ENCODE measurements around the gene FANCC.

FANCC gene

DNA sequence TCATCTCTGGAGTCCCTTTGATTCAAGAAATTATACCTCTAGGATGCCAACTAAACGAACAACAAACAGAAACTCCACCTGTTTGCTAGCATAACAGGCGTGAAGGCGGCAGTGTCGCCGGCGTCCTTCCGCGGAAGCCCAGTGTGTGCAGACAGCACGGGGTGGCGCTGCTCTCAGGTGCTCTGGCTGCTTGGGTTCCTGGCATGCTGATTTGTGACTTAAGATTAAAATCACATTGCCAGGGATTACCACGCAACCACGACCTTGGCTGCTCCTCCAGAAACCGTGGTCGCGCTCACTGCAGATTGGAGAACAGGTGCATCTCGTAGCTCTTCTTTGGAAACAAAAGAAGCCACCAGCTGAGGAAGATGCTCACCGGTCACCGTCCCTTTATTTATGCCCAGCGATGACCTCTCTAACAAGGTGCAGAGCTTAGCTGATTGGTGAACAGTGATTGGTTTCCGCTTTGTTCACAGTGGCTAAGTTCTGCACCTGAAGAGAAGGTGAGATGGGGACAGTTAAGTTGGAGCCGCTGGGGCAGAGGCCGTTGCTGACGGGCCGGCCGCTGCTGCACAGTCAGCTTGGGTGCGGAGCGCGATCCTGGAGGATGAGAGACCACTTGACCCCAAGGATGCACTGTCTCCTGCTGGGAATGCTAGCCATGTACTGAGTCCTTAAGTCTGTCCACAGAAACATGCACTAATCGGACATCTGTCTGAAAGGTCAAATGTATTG lies 232.3 kb downstream of the FANCC start:
- no peak for DNase-seq (ENCODE audit: low spot score)

DNA sequence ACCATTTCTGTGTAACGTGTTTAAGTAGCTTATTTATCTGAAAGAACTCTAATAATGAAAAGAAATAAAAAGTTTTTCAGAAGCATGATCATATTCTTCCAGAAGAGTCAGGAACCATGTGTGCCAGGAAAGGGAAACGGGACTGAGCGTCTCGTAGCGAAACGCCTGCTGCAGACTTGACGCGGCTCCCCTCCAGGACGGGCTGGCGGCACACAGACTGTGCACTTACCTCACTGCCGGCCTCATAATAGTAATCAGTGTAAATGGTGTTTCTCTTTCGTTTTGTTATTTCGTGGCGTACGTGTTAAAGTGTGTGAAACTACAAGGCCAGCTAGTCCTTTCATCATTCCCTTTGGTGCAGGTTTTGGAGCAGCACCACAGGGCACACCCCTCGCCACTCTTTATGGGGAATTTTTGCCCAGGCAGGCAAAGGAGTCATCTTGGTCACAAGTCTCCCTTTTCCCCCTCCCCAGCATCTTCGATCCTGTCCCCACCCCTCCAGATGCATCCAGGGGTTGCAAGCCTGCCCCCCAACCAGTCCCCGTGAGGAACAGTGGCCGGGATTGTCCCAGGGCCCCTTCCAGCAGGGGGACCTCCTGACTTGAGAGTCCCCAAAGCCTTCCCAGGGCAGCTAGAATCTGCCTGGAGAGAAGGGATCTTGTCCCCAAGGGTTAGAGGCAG lies 233.1 kb downstream of the FANCC start:
- no peak for DNase-seq (ENCODE audit: low spot score)

DNA sequence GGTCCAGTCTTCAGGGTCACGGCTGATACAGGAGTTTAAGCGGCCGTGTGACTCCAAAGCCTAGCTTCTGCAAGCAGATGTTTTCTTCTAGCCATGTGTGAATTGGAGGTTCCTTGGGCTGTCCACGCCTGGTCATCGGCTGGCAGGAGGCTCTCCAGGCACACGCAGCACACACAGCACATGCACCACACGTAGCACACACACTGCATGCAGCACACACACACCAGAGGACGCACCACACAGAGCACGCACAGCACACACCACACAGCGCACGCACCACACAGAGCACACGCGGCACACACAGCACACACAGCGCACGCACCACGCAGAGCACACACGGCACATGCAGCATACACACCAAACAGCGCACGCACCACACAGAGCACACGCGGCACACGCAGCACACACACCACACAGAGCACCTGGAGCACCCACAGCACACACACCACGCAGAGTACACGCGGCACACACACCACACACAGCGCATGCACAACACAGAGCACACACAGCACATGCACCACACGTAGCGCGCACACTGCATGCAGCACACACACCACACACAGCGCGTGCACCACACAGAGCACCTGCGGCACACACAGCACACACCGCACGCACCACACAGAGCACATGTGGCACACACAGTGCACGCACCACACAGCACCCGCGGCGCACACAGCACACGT lies 234.3 kb downstream of the FANCC start:
- no peak for DNase-seq (ENCODE audit: low spot score)

DNA sequence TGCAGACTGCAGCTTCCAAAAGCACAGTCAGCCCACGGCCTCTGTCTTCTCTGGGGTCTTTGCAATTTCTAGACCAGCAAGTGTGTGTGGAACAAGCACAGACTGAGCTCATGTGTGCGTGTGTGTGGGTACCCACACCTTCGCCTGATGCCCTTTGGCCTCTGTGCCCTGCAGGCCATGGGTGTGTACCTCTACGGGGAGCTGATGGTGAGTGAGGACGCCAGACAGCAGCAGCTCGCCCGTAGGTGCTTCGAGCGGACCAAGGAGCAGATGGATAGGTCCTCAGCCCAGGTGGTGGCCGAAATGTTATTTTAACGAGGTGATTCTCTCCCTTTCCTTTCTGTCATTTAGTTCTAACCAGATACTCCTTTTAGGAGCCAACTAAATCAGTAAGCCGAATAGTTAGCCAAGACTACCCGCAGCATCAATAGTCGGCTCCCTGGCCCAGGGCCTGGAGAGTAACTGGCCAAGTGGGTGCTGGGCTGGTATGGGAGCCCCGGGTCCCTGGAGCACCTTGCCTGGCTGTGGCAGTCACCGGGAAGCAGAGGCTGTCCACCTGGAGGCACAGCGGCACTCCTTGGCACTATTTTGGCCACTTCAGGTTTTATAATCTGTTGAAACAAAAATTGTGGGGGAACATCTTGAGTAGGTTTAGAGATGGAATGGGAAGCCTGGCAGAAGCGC lies 235.0 kb downstream of the FANCC start:
- DNase-seq (ENCODE audit: low spot score) = no peak

DNA sequence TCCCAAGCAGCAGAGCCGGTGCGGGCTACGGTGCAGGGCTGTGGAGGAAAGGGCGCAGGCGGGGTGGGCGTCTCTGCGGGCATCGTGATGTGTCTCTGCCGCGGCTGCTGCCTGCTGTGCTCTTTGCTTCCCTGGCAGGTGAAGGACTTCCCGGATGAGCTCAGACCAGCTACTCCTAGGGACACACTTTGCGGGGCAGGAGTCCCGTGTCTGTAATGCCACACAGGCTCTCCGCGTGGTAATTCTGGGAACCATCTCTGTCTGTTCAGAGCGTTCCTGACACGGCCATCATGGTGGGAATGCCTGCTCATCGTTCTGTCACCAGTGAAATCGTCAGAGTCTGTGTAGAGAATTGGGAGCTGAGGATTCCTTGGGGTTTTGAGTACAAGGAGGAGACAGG lies 235.5 kb downstream of the FANCC start:
- no peak for DNase-seq (ENCODE audit: low spot score)

DNA sequence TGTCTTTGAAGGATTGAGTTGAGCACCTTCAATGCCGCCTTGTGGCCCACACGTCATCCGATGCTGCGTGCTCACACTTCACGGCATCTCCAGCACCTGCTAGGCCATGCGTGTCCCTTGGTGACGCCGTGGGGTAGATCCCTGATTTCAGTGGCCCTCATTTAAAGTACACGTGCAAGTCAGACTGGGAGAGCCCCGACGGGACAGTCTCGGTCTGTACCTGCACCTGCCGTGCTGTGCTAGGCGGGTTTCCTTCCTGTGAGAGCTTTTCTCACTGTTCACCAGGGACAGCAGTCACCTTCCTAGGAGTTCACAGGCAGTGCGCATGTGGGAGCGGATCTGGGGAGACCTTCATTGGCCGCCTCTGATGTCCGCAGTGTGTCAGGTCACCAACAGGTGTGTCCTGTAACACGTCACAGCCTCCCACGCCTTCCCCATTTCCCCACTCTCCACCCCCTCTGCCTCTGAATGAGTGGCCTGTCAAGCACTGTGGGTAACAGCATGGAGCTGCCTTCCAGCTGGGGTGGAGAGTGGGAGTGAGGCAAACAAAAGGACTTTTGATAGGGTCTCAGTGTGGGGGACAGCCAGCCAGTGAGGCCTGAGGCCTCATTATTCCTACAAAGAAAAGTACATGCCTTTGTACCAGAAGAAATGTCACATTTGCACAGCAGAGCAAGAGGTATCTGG lies 236.4 kb downstream of the FANCC start:
- DNase-seq (ENCODE audit: low spot score) = no peak

DNA sequence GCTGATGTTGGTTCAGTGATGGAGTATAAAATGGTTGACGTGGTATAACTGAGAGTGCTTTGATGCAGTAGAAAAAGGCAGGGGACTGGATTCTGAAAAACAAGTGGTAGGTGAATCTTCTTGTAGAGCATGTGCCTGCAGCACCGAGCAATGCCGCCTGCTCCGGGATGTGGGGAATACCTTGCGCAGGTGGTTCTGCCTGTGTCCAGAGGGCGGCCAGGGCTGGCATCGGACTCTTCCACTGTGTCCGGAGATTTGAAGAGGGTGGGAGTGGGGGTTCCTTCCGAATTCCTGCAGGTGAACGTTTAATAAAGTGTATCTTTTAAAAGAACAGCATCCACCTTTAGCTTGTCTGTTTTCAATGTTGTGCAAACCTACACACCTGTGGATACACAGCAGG lies 238.0 kb downstream of the FANCC start:
- no peak for DNase-seq (ENCODE audit: low spot score)

DNA sequence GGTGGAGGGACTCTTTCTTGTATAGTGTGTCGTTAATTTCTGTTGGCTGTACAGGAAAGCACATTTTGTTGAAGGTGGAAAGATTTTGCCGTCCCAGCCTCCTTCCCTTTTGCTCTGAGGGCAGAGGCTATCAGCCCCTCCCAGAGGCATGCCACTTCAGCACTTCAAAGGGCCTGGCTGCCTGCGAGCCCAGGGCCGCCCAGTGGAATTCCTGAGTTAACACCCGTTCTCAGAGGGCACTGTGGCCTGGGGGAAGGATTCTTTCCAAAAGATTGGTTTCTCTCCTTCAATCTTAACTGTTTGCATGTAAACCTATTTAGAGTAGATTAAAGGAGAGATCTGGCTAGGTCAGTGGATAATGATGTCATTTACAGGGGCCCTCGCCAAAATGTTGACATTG lies 238.6 kb downstream of the FANCC start:
- DNase-seq (ENCODE audit: low spot score) = no peak

DNA sequence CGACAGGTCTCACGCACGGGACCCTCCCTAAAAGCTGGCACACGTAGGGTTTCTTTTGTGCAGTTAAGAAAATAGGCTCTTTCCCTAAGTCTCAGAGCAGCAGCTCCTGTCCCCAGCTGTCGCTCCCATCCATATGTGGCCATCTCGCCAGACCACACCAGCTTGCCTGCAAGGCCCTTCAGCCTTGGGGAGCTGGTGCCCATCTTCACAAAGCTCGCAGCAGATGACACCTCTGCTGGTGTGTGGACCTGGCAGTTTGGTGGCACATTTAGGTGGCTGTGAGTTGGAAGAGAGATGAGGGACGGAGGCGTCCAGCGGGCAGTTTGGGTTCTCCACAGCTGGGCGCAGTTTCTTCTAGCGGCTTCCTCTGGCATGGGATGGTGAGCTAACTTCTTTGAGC lies 239.0 kb downstream of the FANCC start:
- DNase-seq (ENCODE audit: low spot score) = no peak

DNA sequence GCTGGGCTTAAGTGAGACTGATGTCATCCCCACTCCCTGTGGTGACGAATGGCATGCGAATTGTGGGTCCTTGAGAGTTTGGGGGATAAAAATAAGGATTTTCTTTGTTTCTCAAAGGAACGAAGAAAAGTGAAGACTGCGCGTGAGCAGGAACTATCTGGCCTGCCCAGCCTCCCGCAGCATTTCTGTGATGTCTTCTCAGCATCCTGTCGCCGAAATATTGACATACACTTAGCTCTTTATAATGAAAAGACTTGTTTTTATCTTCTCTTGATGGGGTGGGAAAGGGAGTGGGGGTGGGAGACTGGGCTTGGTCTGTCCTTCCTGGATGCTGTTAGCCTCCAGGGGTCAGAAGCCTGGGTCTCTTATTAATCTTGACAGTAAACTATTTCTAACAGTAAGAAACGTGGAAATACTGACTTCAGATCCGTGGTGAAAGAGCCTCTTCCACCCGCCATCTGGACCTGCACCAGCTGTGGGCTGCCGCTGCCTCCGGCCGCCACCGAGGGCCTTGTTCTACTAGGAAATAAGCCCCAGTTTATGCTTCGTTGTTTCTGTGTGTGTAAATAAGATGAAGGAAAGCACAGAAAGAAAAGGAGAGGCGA lies 239.6 kb downstream of the FANCC start:
- DNase-seq (ENCODE audit: low spot score) = no peak

DNA sequence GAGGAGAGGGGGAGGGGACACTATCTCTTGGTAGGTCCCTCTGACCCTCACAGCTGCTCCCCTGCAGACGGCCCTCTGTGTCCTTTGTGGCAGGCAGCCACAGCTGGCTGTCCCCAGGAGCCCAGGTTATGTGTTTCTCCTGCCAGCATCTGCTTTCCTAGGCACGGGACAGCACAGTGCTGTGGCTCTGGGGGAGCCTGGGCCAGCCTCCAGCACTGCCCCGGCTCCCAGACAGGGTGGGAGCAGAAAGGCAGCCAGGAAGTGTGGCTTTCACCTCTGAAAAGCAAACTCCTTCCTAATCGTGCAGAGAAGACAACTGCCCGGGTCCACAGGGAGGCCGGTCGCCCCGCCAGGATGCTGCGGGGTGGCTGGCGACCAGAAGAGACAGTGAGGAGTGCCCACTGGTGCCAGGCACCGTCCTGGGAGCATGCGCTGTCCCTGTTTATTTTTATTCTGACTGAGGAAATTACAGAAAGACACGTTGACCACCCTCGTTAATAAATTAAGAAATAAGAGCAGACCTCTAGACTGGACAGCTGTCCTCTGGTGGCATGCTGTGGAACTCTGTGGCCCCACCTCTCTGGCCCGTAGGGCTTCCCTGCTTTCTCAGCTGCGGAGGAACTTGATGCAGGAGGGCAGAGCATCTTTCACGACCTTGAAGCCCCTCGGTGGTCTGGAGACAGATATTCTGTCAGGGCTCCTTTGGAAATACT lies 240.3 kb downstream of the FANCC start:
- DNase-seq (ENCODE audit: low spot score) = no peak

DNA sequence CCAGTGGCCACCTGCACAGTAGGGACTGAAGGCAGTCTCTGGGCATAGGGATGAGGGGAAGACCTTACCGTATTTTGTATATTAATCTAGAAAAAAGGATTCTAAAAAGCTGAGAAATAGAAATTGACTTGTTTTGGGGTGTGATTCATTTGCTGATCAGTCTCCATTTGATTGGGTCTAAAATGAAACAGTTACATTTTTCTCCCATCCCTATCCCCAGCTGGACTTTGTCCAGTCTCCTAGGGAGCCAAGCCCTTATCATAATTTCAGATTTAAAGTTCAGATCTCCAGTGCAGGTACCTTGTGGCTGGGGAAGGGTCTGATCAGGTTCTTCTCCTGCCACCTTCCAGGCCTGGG lies 240.8 kb downstream of the FANCC start:
- DNase-seq (ENCODE audit: low spot score) = no peak

DNA sequence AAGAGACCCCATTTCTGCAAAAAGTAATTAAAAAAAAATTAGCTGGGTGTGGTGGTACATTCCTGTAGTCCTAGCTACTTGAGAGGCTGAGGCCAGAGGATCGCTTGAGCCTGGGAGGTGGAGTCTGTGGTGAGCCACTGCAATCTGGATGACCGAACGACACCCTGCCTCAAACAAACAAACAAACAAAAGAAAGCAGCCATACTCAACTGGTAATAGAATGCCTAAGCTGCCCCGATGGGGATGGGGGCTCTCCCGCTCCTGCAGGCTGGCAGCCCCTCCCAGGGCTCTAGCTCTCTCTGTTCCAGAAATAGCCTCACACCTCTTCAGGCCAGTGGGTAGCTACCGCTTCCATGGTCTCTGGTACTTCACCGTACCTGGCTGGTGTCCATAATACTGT lies 241.8 kb downstream of the FANCC start:
- no peak for DNase-seq (ENCODE audit: low spot score)

DNA sequence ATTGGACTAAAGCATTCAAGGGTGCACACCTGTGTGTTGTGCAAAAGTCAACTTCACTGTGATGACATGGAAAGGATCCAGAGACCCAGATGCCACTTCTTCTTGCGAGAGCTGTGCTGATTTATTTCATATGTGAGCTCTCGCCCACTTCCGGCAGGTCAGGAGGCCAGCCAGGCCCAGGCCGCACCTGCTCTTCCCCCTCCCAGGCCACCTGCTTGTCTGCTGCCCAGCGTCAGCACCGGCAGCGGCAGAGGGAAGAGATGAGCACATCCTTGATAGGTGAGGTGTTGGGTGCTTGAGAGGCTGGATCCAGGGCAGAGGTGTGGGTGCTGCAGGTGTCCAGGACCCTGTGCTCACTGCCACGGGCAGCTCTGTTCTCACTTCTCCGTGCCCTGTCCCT lies 242.9 kb downstream of the FANCC start:
- no peak for DNase-seq (ENCODE audit: low spot score)

DNA sequence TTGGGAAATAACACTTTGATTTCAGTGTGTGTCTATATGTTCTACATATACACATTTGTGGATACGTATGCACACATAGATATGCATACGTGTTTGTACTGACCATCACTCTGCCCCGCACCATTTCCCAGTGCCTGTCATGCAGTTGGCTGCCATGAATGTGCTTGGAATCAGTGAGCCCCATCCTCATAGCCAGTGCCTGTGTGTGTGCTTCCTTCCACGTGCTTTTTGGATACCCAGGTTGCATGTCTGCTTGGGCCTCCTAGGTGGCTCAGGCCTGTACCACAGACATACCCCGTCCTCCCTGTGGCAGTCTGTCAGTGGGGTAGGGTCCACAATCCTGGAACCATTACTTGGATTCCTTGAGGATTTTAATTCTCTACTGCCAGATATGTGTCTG lies 243.6 kb downstream of the FANCC start:
- no peak for DNase-seq (ENCODE audit: low spot score)

DNA sequence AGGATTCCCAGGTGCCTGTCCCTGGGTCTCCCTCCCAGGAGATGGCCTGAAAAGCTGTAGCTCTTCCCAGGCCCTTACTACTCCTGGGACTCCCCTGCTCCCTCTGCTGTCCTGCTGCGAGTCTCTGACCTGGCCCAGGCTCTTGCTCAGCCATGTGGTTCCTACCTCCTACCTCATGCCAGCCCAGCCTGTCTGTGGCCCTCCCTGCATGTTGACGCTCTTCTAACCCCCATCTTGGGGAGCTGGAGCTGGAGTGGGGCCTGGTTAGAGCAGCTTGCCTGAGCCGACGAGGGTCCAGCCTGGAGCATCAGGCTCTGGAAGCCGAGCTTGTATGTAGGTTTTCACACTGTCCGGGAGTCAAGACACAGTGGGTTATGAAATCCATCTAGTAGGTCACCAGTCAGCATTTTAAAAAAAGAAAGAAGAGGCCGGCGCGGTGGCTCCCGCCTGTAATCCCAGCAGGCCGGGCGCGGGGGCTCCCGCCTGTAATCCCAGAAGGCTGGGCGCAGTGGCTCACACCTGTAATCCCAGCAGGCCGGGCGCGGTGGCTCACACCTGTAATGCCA lies 244.4 kb downstream of the FANCC start:
- no peak for DNase-seq (ENCODE audit: low spot score)

DNA sequence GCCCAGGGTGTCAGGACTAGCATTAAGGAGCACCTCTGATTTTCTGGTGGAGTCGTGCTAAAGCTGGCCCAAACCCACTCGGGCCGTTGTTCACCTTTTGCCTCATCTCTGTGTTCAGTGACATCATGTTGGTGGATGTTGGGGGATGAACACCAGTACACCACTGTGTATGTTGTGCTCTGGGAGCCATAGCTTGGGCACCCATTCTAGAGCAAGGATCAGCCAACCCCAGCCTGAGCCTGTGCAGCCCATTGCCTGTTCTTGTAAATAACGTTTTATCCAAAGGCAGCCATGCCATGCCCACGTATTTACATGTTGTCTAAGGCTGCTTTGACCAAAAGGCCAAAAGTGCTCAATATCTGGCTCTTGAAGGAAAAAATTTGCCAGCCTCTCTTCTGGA lies 245.6 kb downstream of the FANCC start:
- DNase-seq (ENCODE audit: low spot score) = no peak

DNA sequence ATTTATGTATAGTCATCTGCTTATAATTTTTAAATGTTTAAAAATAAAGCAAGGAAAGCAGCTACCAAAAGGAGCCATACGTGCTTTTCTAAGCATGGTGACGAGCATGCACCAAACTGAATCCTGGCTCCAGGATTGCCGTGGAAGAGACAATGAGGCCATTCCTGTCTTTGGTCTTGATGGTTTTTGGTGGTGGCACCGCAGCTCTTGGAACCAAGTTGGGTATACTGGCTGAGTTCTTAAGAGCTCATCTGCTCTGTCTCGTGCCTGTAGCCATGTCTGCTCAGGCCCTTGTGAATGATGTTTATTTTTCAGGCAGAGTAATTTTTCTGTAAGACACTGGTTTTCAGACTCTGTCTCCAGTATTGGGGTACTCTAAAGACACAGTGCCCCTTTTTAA lies 246.1 kb downstream of the FANCC start:
- DNase-seq (ENCODE audit: low spot score) = no peak

DNA sequence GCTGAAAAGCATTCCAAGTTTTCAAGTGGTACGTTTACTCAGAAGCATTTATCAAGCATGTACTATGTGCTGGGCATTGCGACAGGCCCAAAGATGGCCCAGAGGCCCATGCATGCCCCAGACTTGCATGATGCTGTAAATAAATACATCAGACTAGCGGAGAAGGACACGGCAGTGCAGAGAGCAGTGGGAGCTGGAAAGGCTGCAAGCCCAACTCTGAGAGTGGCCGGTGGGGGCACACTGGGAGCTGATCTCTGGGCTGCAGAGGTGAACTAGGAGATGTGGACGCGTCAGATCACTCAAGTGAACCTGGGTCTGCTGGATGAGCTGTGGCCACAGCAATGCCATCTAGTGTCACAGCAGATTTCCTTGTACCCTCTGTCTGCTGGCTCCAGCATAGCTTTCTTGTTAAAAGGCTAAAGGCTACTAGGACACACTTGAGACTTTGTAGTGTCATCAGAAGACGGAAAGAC lies 246.9 kb downstream of the FANCC start:
- no peak for DNase-seq (ENCODE audit: low spot score)

DNA sequence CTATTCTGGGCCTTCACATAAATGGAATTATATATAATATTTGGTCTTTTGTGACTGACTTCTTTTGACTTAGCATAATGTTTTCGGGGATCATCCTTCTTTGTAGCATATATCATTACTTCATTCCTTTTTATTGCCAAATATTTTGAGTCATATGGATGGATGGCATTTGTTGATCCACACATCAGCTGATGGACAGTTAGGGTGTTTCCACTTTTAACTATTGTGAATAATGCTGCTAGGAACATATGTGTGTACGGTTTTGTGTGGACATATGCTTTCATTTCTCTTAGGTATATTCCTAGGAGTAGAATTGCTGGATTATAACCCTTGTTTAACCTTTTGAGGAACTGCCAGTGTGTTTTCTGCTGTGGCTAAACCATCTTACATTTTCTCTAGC lies 249.6 kb downstream of the FANCC start:
- DNase-seq (ENCODE audit: low spot score) = no peak

DNA sequence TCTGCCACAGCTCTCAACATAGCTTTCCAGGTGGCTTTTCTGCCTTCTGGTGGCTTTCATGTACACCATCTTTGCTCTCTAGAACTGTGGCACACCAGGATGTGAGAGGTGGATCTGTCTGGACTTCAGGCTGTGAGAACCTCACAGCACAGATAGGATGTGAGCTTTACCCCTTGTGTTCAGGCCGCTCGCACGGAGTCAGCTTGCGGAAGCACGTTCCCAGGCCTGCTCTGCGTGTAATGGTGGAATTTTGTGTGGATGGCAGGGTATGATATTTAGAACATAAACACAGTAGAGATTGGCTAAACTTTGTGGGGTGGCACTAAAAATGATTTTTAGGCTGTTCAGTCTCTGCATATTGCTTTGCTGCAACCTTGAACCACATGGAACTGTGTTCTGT lies 250.5 kb downstream of the FANCC start:
- DNase-seq (ENCODE audit: low spot score) = no peak

Data from hematopoietic multipotent progenitor cell treated with erythropoietin and hydrocortisone succinate and interleukin-3 and kit ligand, for 17 days (in vitro differentiated cells).